ENCODE results near the gene SETD3. TPM values are rescaled to one million over a fixed set of nuclear protein-coding genes. Genes with fewer than 3 reads are reported as not detected.

Gene SETD3
- total RNA-seq, 4 donors from 2014 or later = 29.1 to 65.4 (median 36.3) TPM

DNA sequence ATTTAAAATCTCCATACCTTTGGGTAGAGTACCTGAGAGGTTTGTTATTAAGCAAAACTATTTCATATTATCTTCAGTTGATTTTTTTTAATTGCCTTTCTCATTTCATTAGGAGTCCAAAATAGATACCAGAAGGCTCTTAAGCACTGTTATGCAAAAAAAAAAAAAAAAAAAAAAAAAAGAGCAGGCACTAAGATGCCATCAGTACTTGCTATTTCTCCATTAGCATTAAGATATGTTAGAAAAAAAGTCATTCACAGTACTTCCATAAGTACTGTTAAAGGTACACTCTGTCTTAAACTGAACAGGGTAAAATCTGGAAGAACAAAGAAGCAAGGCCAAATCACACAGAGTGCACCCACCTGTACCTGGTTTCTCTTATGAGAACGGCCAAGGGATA is 57.2 kb downstream of the SETD3 start:
- no peak for TF ChIP-seq POLR2A (IDR thresholded peaks at IDR 0.05)
- TF ChIP-seq, protein P1, sequence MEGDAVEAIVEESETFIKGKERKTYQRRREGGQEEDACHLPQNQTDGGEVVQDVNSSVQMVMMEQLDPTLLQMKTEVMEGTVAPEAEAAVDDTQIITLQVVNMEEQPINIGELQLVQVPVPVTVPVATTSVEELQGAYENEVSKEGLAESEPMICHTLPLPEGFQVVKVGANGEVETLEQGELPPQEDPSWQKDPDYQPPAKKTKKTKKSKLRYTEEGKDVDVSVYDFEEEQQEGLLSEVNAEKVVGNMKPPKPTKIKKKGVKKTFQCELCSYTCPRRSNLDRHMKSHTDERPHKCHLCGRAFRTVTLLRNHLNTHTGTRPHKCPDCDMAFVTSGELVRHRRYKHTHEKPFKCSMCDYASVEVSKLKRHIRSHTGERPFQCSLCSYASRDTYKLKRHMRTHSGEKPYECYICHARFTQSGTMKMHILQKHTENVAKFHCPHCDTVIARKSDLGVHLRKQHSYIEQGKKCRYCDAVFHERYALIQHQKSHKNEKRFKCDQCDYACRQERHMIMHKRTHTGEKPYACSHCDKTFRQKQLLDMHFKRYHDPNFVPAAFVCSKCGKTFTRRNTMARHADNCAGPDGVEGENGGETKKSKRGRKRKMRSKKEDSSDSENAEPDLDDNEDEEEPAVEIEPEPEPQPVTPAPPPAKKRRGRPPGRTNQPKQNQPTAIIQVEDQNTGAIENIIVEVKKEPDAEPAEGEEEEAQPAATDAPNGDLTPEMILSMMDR (IDR thresholded peaks at IDR 0.05) = no peak
- H3K27ac ChIP-seq = no peak overlapping the region
- WGBS, 2 donors = 96 to 97% methylated on average over 1 of the region's 1 CpG
- peaks cover 0 to 2% (median 0%) of the 10 kb centered on the region in 3 donors for H3K9me3 ChIP-seq
- H3K27me3 ChIP-seq = no peaks in the 10 kb centered on the region
- peaks cover 0 to 40% (median 0%) of the 10 kb centered on the region in 3 donors for H3K36me3 ChIP-seq
- H3K4me3 ChIP-seq = no peak overlapping the region
- intact Hi-C loops (cut with DNase I) = no loop called here
- H3K4me1 ChIP-seq = peaks cover 0 to 23% (median 0%) of the 10 kb centered on the region in 3 donors
- no peak for DNase-seq

DNA sequence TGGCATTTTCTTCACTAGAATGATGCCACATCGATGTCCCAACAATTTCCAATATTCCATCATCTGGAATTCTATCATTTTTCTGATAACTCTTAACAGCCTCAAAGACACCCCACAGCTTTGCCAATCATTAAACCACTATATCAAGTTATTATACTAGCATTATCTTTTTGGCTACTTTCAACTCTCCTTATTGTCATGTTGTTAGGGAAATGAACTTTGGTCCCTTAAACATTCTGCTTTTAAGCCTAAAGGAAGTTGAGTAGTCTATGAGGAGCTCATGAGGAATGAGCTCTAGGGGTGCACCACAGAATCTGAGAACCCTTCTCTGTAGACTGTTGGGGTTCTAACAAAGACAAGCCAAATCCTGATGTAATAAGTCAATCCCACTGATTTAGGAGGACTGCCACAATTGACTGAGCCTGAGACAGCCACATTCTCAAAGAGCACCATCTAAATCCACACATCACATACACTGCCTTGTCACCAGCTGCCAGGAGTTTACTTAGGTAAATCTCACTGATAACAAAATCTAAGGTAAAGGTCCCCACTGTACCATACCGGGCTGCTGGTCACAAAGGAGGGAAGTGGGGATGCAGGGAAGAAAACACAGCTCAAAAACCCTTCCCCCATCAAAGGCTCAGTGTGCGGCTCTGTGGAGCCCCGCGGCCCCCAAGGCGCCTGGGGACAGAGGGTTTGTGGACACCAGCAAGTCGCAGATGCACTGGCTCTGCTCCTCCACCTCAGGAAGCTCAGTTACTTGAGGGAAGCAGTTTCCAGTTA is 58.2 kb downstream of the SETD3 start:
- 93 to 94% methylated on average over 7 of the region's 7 CpGs for WGBS, 2 donors
- no peak overlapping the region for H3K27ac ChIP-seq
- no peaks in the 10 kb centered on the region for H3K27me3 ChIP-seq
- no peak for TF ChIP-seq POLR2A (IDR thresholded peaks at IDR 0.05)
- TF ChIP-seq, protein P1 (IDR thresholded peaks at IDR 0.05) = no peak
- no peak for DNase-seq
- intact Hi-C loops (cut with DNase I) = no loop called here
- peaks cover 0 to 23% (median 0%) of the 10 kb centered on the region in 3 donors for H3K4me1 ChIP-seq
- H3K36me3 ChIP-seq = peaks cover 0 to 30% (median 0%) of the 10 kb centered on the region in 3 donors
- no peak overlapping the region for H3K4me3 ChIP-seq
- no peaks in the 10 kb centered on the region for H3K9me3 ChIP-seq

DNA sequence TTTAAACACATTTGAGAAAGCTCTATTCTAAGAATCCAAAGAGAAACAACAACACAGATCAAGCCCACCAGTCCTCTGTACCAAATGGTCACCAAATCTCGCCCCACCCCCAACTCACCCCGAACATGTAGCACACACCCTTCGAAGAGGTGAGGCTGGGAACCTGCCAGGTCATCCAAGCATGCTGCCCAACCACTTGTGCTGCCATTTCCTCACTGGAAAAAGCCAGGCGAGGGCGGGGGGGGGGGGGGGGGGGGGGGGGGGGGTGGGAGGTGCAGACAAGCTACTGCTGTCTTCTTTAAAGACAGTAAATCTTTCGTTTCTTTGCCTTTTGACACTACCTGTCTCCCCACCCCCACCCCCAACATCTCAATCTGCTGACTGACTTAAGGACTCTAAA is 59.9 kb downstream of the SETD3 start:
- WGBS, 2 donors = 52 to 57% methylated on average over 4 to 5 of the region's 6 CpGs
- Histone ChIP-seq H3K27me3 (no peaks in the 10 kb centered on the region), H3K36me3 (peaks cover 0 to 16% (median 0%) of the 10 kb centered on the region in 3 donors), H3K9me3 (no peaks in the 10 kb centered on the region), H3K4me3 (no peak overlapping the region), H3K4me1 (peaks cover 0 to 23% (median 0%) of the 10 kb centered on the region in 3 donors), H3K27ac (no peak overlapping the region)
- intact Hi-C loops (cut with DNase I) = no loop called here
- DNase-seq = no peak
- TF ChIP-seq, protein P1 (IDR thresholded peaks at IDR 0.05) = no peak
- TF ChIP-seq POLR2A (IDR thresholded peaks at IDR 0.05) = no peak

DNA sequence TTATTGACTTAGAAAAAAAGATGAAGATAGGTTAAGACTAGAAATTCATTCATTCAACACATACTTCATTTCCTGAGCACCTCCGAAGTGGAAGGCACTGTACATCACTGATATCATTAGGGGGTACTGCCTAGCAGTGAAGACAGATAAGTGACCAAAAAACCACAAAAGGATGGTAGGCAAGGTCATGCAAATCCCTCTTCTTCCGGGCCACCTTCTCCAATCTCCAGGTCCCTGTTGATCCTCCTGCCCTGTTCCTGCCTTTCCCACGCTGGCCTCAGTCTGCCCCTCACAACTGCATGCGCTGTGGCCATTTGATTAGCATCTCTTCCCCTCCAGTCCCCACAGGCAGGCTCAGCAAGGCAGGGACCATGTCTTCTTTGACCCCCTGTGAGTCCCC is 60.8 kb downstream of the SETD3 start:
- peaks cover 0 to 15% (median 0%) of the 10 kb centered on the region in 3 donors for H3K4me1 ChIP-seq
- intact Hi-C loops (cut with DNase I) = no loop called here
- H3K27me3 ChIP-seq = no peaks in the 10 kb centered on the region
- no peaks in the 10 kb centered on the region for H3K9me3 ChIP-seq
- no peak for DNase-seq
- no peak overlapping the region for H3K4me3 ChIP-seq
- peaks cover 0 to 10% (median 0%) of the 10 kb centered on the region in 3 donors for H3K36me3 ChIP-seq
- no peak overlapping the region for H3K27ac ChIP-seq
- 92 to 95% methylated on average over 4 of the region's 4 CpGs for WGBS, 2 donors
- no peak for TF ChIP-seq POLR2A (IDR thresholded peaks at IDR 0.05)
- TF ChIP-seq, protein P1 (IDR thresholded peaks at IDR 0.05) = no peak

DNA sequence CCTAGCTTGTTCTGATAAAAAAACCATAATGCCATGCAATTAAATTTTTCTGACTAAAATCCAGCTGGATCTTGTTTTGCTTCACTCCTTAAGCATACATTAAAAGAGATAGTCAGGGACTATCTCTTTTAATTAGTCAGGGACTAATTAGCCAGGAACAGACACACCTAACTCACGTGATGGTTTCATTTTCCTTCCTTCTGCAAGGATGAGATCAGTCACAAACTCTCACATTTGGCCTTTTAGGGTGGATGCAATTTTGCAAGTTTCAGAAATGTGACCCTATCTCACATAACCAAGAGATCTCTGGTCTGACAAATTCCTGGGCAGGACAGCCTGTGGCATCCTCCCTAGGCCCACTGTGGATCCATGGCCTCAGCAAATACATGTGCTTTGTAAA is 62.4 kb downstream of the SETD3 start:
- Histone ChIP-seq H3K9me3 (no peaks in the 10 kb centered on the region), H3K4me3 (no peak overlapping the region), H3K36me3 (peaks cover 0 to 10% (median 0%) of the 10 kb centered on the region in 3 donors), H3K4me1 (peaks cover 0 to 8% (median 0%) of the 10 kb centered on the region in 3 donors), H3K27me3 (no peaks in the 10 kb centered on the region), H3K27ac (no peak overlapping the region)
- DNase-seq = no peak
- intact Hi-C loops (cut with DNase I) = no loop called here
- 27 to 38% methylated on average over 1 of the region's 1 CpG for whole genome bisulfite sequencing, 2 donors
- TF ChIP-seq, protein P1 (IDR thresholded peaks at IDR 0.05) = no peak
- TF ChIP-seq POLR2A (IDR thresholded peaks at IDR 0.05) = no peak
